ENCODE data around the gene DNAJA2. TPM values are rescaled to one million over a fixed set of nuclear protein-coding genes. Genes with fewer than 3 reads are reported as not detected.
"Not testable (repeated sequence)": the region's sequence is repeated elsewhere in the genome, so short reads cannot be mapped to it uniquely, and the experiment has no call there.

DNAJA2 gene
- total RNA-seq, 2 experiments from 2014 or later: 55.6 to 70.2 TPM

DNA sequence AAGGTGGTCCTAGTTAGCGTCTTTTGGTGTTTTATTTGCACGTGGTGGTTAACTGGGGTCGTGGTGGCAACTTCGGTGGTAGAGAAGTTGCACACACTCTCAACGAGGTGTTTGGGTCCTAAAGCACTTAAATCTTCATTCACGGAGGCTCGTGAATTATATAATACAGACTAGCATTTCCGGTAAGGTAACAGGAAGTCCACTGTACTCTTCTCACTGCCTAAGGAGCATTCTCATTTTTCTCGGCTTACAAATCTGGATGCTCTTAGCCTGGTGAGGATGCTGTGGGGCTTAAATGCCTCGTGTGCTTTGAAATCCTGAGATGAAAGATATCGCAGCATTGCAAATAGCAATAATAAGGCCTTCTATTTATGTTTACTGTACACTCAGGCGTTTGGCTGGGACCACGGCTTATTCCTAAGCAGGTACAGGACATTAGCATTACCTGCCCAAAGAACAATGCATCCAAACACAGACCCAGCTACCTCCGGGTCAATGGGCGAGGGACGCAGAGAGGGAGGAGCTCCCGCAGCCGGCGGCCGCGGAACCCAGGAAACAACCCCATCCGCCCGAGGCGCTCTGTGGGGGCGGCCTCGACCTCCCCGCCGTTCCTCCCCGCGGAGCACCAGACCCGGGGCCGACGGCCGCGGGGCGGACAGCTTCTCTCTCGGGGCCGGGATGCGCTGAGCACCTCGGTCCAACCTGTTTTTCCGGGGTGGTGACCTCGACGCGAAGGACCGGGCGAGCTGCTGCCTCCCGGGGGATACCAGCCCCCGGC, 856 bp downstream of the DNAJA2 start:
- Mint-ChIP-seq H3K27me3 (no peaks in the 10 kb centered on the region), H3K27ac (peak overlapping the region; percentile 93), H3K4me1 (peaks cover 49% of the 10 kb centered on the region), H3K9me3 (ENCODE audit: low read depth) (no peaks in the 10 kb centered on the region), H3K4me3 (peak overlapping the region; percentile 87), H3K36me3 (peaks cover 29% of the 10 kb centered on the region)
- CTCF ChIA-PET: interaction anchor here (1.0 to 5.2 kb wide), 6 partner anchors 10 to 488 kb away, joined by 3 to 26 read pairs (median 10); partner anchors contain the start of genes ITFG1, NETO2 and PHKB
- ATAC-seq: peak; percentile 63
- DNase-seq: peak; percentile 70

DNA sequence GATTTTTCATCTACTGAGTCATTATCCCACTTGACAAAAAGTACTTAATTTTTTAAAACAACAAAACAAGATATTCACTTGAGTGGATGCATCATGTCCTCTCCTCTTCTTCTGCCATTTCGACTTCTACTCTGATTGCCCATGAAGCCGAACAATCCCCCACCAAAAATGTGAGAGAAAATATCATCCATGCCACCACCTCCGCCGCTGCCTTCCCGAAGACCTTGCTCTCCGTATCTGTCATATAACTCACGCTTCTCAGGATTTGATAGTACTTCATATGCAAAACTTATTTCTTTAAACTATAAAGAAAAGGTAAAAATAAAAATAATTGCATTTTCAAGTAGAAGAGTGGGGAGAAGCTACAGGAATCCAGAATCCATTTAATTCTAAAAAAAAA, 2.2 kb downstream of the DNAJA2 start:
- H3K36me3 Mint-ChIP-seq: peaks cover 37% of the 10 kb centered on the region
- H3K27me3 Mint-ChIP-seq: no peaks in the 10 kb centered on the region
- H3K27ac Mint-ChIP-seq: peak overlapping the region; percentile 20
- no peak for DNase-seq
- H3K4me1 Mint-ChIP-seq: peaks cover 42% of the 10 kb centered on the region
- H3K9me3 Mint-ChIP-seq (ENCODE audit: low read depth): no peaks in the 10 kb centered on the region
- ATAC-seq: no peak
- CTCF ChIA-PET: interaction anchor here (1.6 to 5.2 kb wide), 3 partner anchors 9 to 66 kb away, joined by 5 to 26 read pairs (median 18); no protein-coding TSS in a partner anchor
- peak overlapping the region; percentile 8 for H3K4me3 Mint-ChIP-seq

DNA sequence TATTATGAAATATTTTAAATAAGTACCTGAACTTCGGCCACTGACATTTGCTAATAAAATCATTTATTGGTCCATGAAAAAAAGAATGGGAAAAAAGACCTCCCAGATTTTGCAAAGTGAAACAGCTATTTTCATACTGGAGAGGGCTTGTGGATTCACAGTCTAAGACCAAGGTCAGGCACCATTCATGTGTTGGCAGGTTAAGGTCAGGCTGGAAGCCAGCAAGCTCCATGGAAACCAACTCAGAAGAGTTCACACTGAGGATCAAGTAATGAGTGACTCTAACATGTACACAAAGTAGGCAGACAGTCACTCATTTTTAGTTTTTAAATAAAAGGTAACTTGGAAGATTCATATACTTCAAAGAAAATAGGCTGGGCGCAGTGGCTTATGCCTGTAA, 3.4 kb downstream of the DNAJA2 start:
- peaks cover 41% of the 10 kb centered on the region for H3K36me3 Mint-ChIP-seq
- ATAC-seq: no peak
- no peaks in the 10 kb centered on the region for H3K27me3 Mint-ChIP-seq
- peaks cover 34% of the 10 kb centered on the region for H3K4me1 Mint-ChIP-seq
- DNase-seq: no peak
- CTCF ChIA-PET: interaction anchor here (0.6 to 0.7 kb wide), 2 partner anchors 13 to 14 kb away, joined by 3 read pairs; no protein-coding TSS in a partner anchor
- H3K9me3 Mint-ChIP-seq (ENCODE audit: low read depth): no peaks in the 10 kb centered on the region
- H3K27ac Mint-ChIP-seq: no peak overlapping the region
- no peak overlapping the region for H3K4me3 Mint-ChIP-seq

DNA sequence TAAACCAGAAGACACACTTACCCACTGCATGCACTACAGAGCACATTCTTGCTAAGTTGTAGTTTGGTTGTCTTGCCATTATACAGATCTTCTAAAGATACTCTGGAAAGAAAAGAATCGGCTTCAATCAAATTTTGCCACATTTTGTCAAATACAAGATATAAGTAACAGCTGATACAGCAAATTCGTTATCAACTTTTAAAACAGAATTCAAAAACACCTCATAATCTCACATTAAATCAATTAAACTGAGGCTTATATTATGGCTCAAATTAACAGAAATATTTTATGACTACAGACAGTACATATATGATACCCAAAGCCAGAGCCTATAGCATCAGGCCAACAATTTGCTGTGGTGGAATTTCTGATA, 5.4 kb downstream of the DNAJA2 start:
- no peaks in the 10 kb centered on the region for H3K9me3 Mint-ChIP-seq (ENCODE audit: low read depth)
- ATAC-seq (no peak), DNase-seq (no peak)
- H3K4me3 Mint-ChIP-seq: no peak overlapping the region
- peaks cover 57% of the 10 kb centered on the region for H3K36me3 Mint-ChIP-seq
- H3K27ac Mint-ChIP-seq: no peak overlapping the region
- CTCF ChIA-PET: no interaction called here
- H3K27me3 Mint-ChIP-seq: no peaks in the 10 kb centered on the region
- peaks cover 33% of the 10 kb centered on the region for H3K4me1 Mint-ChIP-seq

DNA sequence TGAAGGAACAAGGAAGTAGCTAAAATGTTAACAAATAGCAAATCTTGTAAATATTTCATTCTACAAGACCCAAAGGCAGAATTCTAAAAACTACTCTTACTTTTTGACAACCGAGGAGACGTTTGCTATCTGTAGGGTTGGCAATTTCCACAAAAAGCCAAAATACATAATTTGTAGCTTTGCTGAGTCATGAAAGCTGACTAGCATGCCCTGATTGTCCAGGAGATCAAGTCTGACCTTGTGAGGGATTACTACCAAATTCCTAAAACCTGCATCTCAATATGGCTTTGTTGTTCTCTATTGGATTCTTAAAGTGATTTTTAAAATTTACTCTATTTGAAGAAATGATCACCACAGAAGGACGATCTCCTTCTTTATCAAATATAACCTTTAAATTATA, 10.8 kb downstream of the DNAJA2 start:
- peak overlapping the region; percentile 86 for H3K27ac Mint-ChIP-seq
- H3K9me3 Mint-ChIP-seq (ENCODE audit: low read depth): no peaks in the 10 kb centered on the region
- H3K36me3 Mint-ChIP-seq: peaks cover 62% of the 10 kb centered on the region
- H3K4me3 Mint-ChIP-seq: no peak overlapping the region
- peaks cover 31% of the 10 kb centered on the region for H3K4me1 Mint-ChIP-seq
- DNase-seq (no peak), ATAC-seq (no peak)
- CTCF ChIA-PET: interaction anchor here (1.0 to 2.7 kb wide), 6 partner anchors 10 to 179 kb away, joined by 3 to 18 read pairs (median 5); partner anchors contain the start of gene DNAJA2
- H3K27me3 Mint-ChIP-seq: no peaks in the 10 kb centered on the region

DNA sequence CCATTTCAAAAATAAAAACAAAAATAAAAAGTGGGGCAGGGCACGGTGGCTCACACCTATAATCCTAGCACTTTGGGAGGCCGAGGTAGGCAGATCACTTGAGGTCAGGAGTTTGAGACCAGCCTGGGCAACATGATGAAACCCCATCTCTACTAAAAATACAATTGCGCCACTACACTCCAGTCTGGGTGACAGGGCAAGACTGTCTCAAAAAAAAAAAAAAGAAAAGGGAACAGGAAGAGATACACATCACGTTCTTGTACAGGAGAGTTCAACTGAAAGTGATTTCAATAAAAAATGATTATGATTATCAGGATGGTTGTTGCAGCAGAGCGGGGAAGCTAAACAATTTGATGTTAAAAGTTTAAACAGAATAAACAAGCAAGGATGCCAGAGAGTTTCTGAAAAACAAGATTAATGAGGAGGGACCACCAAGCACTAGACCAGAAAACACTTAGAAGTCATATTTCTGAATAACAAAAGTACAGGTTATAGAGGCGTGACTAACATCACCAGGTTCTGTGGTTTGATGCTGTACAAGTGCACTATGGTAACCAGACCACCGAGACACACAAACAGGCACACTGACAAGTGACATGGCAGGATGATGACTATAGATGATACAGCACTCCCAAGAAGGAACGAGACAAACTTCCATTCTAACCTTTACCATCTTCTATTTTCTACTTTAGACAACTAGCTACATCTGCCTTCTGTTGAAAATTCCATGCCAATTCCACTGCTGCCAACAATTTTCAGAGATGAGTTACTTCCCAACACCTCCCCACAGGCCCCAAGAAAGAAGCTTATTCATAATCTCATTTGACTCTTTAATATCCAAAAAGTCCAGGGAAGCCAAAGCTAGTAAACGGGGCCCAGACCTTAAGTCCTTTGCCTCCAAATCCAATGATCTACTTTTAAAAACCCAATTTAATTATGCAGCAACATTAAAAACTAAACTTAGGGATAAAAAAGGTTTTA, 11.8 kb downstream of the DNAJA2 start:
- no peaks in the 10 kb centered on the region for H3K9me3 Mint-ChIP-seq (ENCODE audit: low read depth)
- peak overlapping the region; percentile 86 for H3K27ac Mint-ChIP-seq
- no peak overlapping the region for H3K4me3 Mint-ChIP-seq
- peaks cover 35% of the 10 kb centered on the region for H3K4me1 Mint-ChIP-seq
- CTCF ChIA-PET: interaction anchor here (1.0 to 2.7 kb wide), 6 partner anchors 11 to 182 kb away, joined by 3 to 18 read pairs (median 3); partner anchors contain the start of genes DNAJA2 and NETO2
- no peaks in the 10 kb centered on the region for H3K27me3 Mint-ChIP-seq
- DNase-seq: peak; percentile 77
- peak; percentile 98 for ATAC-seq
- H3K36me3 Mint-ChIP-seq: peaks cover 60% of the 10 kb centered on the region

DNA sequence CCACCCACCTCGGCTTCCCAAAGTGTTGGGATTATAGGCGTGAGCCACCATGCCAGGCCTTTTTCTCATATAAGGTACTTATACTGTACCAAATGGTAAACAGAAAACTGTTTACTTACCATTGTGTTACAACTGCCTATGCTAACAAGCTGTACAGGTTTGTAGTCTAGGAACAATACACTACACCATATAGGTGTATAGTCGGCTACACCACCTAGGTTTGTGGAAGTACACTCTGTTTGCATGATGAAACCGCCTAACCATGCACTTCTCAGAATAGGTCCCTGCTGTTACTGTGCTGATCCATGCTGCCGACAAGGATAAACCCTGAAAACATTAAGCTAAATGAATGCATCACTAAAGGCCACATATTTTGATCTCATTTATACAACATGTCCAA, 18.9 kb downstream of the DNAJA2 start:
- Mint-ChIP-seq H3K36me3 (peaks cover 31% of the 10 kb centered on the region), H3K4me3 (no peak overlapping the region), H3K27ac (no peak overlapping the region), H3K4me1 (peaks cover 8% of the 10 kb centered on the region), H3K9me3 (ENCODE audit: low read depth) (no peaks in the 10 kb centered on the region), H3K27me3 (no peaks in the 10 kb centered on the region)
- no peak for DNase-seq
- CTCF ChIA-PET: interaction anchor here (1.4 kb wide), 1 partner anchor 84 kb away, joined by 5 read pairs; no protein-coding TSS in a partner anchor
- ATAC-seq: no peak

DNA sequence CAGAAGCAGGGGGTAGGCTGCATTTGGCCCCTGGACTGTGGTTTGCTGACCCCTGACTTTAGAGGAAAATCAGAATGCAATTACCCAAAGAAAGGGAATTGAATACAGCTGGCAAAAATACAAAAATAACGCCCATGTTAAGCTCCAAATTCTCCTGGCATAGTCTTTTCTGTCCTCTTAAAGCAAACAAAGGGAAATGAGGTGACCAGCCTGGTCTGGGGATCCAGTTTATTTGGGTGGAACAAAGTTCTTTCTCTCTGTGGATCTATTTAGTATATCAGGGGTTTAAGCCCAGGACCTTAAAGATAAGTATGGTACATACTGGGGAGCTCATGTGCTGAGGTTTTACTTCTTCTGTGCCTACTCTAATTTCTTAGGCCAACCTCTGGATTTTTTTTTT, 23.5 kb downstream of the DNAJA2 start:
- H3K27ac Mint-ChIP-seq: no peak overlapping the region
- CTCF ChIA-PET: interaction anchor here (0.7 to 2.3 kb wide), 4 partner anchors 8 to 1214 kb away, joined by 3 to 5 read pairs (median 4); no protein-coding TSS in a partner anchor
- no peak for DNase-seq
- no peaks in the 10 kb centered on the region for H3K27me3 Mint-ChIP-seq
- H3K9me3 Mint-ChIP-seq (ENCODE audit: low read depth): no peaks in the 10 kb centered on the region
- no peak overlapping the region for H3K4me3 Mint-ChIP-seq
- H3K36me3 Mint-ChIP-seq: peaks cover 7% of the 10 kb centered on the region
- no peak for ATAC-seq
- peaks cover 16% of the 10 kb centered on the region for H3K4me1 Mint-ChIP-seq

DNA sequence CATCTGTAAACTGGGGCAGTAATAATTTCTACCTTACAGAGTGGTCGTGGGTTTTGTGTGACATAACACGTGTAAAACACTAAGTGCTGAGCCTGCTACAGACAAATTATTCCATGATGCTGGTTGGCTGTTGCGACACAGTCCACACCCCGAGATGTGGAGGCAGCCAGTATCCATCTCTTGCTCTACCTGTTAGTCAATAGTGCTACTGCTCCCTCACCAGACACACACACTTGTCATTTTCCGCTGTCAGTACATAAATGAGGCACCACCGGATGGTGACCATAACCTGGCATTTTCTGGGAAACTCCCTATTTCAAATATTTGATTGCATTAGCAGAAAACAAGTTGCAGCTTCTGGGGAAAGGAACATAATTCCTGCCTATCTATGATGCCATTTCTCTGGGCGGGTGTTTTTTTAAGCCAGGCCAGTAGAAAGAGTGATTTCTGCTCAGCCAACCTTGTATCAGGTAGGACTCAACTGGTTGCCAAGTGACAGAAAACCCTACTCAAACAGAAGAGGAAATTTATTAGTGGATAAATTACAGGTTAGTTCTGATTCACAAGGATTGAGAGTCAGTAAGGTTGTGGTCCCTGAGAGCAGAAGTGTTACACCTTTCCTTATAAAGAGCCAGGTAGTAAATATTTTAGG, 24.1 kb downstream of the DNAJA2 start:
- DNase-seq (peak; percentile 50), ATAC-seq (peak; percentile 69)
- Mint-ChIP-seq H3K9me3 (ENCODE audit: low read depth) (no peaks in the 10 kb centered on the region), H3K27me3 (no peaks in the 10 kb centered on the region), H3K27ac (no peak overlapping the region), H3K36me3 (peaks cover 2% of the 10 kb centered on the region), H3K4me1 (peaks cover 16% of the 10 kb centered on the region), H3K4me3 (no peak overlapping the region)
- CTCF ChIA-PET: interaction anchor here (0.7 to 2.3 kb wide), 7 partner anchors 13 to 1216 kb away, joined by 3 to 14 read pairs (median 5); partner anchors contain the start of gene NETO2

DNA sequence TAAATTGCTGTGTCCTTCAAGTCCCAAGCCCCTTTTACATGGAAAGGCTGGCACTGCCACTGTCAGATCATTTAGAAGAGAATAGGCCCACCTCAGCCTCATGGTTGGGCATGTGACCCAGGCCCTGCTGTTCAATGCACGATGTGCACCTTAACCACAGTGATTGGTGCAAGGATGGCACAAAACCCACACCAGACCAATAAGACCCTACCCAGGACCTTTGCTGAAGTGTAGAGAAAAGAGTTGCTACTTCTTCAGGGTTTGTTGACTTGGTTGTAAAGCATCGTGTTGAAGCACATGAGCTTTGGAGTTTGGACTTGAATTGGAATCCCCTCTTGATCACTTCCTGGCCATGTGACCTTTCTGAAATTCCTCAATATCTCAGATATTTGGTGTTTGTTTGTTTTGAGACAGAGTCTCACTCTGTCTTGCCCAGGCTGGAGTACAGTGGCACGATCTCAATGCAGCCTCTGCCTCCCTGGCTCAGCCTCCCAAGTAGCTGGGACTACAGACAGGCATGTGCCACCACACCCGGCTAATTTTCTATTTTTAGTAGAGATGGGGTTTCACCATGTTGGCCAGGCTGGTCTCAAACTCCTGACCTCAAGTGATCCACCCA, 24.8 kb downstream of the DNAJA2 start:
- Mint-ChIP-seq H3K9me3 (ENCODE audit: low read depth) (no peaks in the 10 kb centered on the region), H3K4me3 (no peak overlapping the region), H3K27me3 (no peaks in the 10 kb centered on the region), H3K36me3 (no peaks in the 10 kb centered on the region), H3K27ac (no peak overlapping the region), H3K4me1 (peaks cover 16% of the 10 kb centered on the region)
- DNase-seq: no peak
- ATAC-seq: no peak
- CTCF ChIA-PET: interaction anchor here (0.6 to 3.1 kb wide), 10 partner anchors 14 to 1217 kb away, joined by 3 to 14 read pairs (median 4); partner anchors contain the start of gene NETO2

DNA sequence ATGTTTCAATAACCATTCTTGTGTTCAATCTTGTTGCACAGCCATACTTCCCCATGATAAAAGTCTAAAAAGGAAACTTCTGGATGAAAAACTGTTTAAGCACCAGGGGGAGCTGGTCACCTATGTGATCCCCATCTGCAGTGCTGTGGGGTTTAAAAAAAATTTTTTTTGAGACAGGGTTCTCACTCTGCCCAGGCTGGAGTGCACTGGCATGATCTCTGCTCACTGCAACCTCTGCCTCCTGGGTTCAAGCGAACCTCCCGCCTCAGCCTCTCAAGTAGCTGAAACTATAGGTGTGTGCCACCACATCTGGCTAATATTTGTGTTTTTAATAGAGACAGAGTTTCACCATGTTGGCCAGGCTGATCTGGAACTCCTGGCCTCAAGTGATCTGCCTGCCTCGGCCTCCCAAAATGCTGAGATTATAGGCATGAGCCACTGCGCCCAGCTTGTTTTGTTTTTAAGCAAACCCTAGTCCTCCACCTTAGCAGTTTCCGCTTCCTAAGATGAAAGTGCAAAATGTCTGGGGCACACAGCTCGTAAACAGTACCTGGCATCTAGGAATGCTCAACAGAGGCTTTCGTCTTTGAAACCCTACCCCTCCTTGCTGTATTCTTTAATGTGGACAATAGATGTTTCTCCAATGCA, 25.4 kb downstream of the DNAJA2 start:
- Mint-ChIP-seq H3K4me1 (peaks cover 21% of the 10 kb centered on the region), H3K36me3 (no peaks in the 10 kb centered on the region), H3K4me3 (no peak overlapping the region), H3K27ac (no peak overlapping the region), H3K27me3 (no peaks in the 10 kb centered on the region), H3K9me3 (ENCODE audit: low read depth) (no peaks in the 10 kb centered on the region)
- CTCF ChIA-PET: interaction anchor here (0.6 to 3.1 kb wide), 11 partner anchors 14 to 1217 kb away, joined by 3 to 14 read pairs (median 4); partner anchors contain the start of gene NETO2
- DNase-seq (peak; percentile 48), ATAC-seq (peak; percentile 67)

DNA sequence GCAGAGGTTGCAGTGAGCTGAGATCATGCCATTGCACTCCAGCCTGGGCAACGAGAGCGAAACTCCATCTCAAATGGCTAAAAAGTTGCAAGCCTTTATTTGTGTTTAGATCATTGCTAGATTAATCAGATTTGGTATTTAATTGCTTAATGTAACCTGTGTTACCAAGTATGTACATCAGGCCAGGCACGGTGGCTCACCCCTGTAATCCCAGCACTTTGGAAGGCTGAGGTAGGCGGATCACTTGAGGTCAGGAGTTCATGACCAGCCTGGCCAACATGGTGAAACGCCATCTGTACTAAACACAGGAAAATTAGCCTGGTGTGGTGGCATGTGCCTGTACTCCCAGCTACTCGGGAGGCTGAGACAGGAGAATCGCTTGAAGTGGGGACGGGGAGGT, 28.8 kb downstream of the DNAJA2 start:
- CTCF ChIA-PET: interaction anchor here (2.2 kb wide), 1 partner anchor 93 kb away, joined by 6 read pairs; no protein-coding TSS in a partner anchor

More for the DNA sequence above, 28.8 kb downstream of the DNAJA2 start:
- DNase-seq; H3K4me3 Mint-ChIP-seq; ATAC-seq; H3K27ac Mint-ChIP-seq; H3K9me3 Mint-ChIP-seq (ENCODE audit: low read depth); H3K27me3 Mint-ChIP-seq; H3K36me3 Mint-ChIP-seq: not testable (repeated sequence)
- peaks cover 28% of the 10 kb centered on the region for H3K4me1 Mint-ChIP-seq
